GM12891 (cell line): ENCODE data around the gene DGAT2.

ENCODE experiments used
- PAX5 ChIP-seq: IDR thresholded peaks from 2 replicates; pipeline ENCODE4 v1.6.1; 2011; ENCODE audit warnings: low read length, moderate library complexity, mild to moderate bottlenecking; ENCODE audit not compliant: insufficient read depth, severe bottlenecking
- POLR2A ChIP-seq: IDR thresholded peaks from 2 replicates; pipeline ENCODE4 v1.6.1; 2011; ENCODE audit warnings: low read depth, low read length, control low read depth
- POLR2AphosphoS5 ChIP-seq: IDR thresholded peaks from 2 replicates; pipeline ENCODE4 v1.6.1; 2011; ENCODE audit warnings: low read depth, low read length, control low read depth
- POU2F2 ChIP-seq: IDR thresholded peaks from 2 replicates; pipeline ENCODE4 v1.6.1; 2011; ENCODE audit warnings: low read depth, mild to moderate bottlenecking, control low read depth, low read length, moderate library complexity
- SPI1 ChIP-seq: IDR thresholded peaks from 2 replicates; pipeline ENCODE4 v1.6.1; 2011; ENCODE audit warnings: low read depth, low read length, control low read depth
- TAF1 ChIP-seq: IDR thresholded peaks from 2 replicates; pipeline ENCODE4 v1.6.1; 2011; ENCODE audit warnings: low read depth, low read length, control low read depth

GRCh38 chr11:75796091-75796435 lies 27.5 kb downstream of the DGAT2 start:
- TF ChIP-seq POLR2AphosphoS5 (no peak), POLR2A (no peak), POU2F2 (no peak), TAF1 (no peak), SPI1 (no peak), PAX5 (no peak)
